KOPT-K1 (cell line): ENCODE data around the gene BRSK1.

Source experiments
- H3K27ac ChIP-seq: fragments of 200-600 bp; sonication (generic); 2 replicates; pipeline ENCODE4 v1.5.1; 2016; ENCODE audit warnings: antibody characterized with exemption, mild to moderate bottlenecking, low read depth, low read length; ENCODE audit not compliant: poor library complexity, severe bottlenecking
- H3K36me3 ChIP-seq: fragments of 200-600 bp; sonication (generic); 2 replicates; pipeline ENCODE4 v1.5.1; 2017; ENCODE audit warnings: antibody characterized with exemption, mild to moderate bottlenecking, low read length, moderate library complexity; ENCODE audit not compliant: insufficient read depth
- H3K9me3 ChIP-seq: fragments of 200-600 bp; sonication (generic); 2 replicates; pipeline ENCODE4 v1.5.1; 2017; ENCODE audit warnings: antibody characterized with exemption, low read length, mild to moderate bottlenecking; ENCODE audit not compliant: insufficient read depth, poor library complexity, severe bottlenecking

Gene BRSK1

DNA sequence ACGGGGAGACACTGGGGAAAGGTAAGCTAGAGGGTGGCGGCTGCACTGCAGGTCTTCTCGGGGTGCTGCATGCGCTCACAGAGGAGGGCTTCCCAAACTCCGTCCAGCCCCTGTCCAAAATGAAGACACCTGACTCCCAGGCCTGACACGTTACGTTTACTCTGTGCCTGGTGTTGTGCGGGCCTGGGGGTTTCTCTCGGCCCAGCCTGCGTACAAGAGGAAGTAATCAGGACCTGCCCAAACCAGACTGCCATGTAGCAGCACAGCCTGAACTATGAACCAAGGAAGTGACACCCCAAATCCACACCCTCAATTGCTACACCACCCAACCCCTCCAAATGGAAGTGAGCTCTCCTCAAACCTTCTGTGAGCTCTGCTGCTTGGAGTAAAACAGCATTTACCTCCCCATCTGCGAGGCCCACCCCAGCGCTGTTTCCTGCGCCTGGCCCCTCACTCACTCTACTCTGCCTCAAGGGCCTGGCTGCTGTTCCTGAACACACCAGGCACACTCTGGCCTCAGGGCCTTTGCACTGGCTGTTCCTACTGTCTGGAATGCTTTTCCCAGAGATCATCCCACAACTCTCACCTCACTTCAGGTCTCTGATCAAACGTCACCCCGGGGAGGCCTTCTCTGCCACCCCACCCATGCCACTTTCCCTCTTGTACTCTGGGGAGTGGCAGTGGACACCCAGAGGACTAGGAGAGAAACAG lies 6.9 kb upstream of the BRSK1 start:
- Histone ChIP-seq H3K27ac (no peak overlapping the region), H3K36me3 (peaks cover 57% of the 10 kb centered on the region; the same call in 1 of the 2 replicates), H3K9me3 (no peaks in the 10 kb centered on the region)

DNA sequence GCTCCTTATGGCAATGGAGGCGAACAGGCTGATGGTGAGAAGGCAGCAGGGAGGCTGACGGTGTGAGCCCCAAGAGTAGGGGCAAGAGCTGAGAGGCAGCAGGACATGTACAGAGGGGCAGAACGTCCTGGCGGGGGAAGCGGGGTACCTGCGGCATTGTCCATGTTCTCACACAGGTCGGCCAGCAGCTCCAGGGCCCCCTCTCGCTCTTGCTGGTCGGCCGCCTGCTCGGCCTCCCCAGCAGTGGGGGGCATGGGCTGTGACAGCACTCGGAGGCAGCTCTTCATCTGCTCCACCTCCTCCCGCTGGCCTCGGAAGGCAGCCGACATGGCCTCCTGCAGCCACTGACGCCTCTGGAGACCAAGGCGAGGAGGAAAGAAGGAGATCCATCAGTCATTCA lies 6.3 kb upstream of the BRSK1 start:
- Histone ChIP-seq H3K36me3 (peaks cover 51% of the 10 kb centered on the region; the same call in 1 of the 2 replicates), H3K27ac (no peak overlapping the region), H3K9me3 (no peaks in the 10 kb centered on the region)

DNA sequence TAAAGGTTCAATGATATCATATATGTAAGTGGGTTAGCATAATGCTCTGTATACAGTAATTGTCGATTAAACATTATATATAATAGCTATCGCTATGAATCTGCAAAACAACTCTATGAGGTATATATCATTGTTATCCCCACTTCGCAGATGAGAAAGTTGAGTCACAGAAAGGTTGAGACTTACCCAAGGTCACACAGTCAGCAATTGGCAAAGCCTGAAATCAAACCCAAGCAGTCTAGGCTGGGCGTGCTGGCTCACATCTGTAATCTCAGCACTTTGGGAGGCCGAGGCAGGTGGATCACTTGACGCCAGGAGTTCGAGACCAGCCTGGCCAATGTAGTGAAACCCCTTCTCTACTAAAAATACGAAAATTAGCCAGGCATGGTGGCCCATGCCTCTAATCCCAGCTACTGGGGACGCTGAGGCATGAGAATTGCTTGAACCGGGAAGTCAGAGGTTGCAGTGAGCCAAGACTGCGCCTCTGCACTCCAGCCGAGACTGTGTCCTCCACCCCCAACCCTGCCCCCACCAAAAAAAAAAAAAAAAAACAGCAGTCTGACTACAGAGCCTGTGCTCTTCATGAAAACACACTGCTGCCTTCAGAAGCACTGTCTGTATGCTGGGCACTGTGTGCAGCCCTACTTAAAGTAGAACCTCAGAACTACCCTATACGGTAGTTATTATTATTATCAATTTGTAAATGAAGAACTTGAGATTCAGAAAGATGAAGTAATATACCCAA lies 5.2 kb upstream of the BRSK1 start:
- Histone ChIP-seq H3K27ac (no peak overlapping the region), H3K9me3 (no peaks in the 10 kb centered on the region), H3K36me3 (peaks cover 41% of the 10 kb centered on the region; the same call in 1 of the 2 replicates)

DNA sequence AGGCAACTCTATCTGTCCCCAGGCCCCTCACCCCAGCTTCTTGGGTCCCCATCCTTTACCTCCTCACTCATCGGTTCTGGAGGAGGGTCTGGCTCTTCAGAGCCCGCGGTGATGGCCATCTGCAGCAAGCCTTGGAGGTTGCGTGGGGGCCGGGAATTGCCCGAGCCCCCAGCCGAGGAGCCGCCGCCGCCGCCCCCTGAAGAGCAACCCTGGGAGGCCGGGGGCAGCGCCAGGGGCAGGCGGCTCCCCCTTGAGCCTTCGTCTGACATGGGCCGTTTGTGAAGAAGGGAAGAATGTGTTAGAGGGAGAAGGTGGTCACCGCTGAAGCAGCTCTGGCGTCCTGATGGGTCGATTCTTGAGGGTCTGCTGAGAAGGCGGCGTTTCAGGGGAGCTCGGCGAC lies 4.5 kb upstream of the BRSK1 start:
- no peaks in the 10 kb centered on the region for H3K9me3 ChIP-seq
- peaks cover 34% of the 10 kb centered on the region; the same call in 1 of the 2 replicates for H3K36me3 ChIP-seq
- H3K27ac ChIP-seq = peak overlapping the region; percentile 57

DNA sequence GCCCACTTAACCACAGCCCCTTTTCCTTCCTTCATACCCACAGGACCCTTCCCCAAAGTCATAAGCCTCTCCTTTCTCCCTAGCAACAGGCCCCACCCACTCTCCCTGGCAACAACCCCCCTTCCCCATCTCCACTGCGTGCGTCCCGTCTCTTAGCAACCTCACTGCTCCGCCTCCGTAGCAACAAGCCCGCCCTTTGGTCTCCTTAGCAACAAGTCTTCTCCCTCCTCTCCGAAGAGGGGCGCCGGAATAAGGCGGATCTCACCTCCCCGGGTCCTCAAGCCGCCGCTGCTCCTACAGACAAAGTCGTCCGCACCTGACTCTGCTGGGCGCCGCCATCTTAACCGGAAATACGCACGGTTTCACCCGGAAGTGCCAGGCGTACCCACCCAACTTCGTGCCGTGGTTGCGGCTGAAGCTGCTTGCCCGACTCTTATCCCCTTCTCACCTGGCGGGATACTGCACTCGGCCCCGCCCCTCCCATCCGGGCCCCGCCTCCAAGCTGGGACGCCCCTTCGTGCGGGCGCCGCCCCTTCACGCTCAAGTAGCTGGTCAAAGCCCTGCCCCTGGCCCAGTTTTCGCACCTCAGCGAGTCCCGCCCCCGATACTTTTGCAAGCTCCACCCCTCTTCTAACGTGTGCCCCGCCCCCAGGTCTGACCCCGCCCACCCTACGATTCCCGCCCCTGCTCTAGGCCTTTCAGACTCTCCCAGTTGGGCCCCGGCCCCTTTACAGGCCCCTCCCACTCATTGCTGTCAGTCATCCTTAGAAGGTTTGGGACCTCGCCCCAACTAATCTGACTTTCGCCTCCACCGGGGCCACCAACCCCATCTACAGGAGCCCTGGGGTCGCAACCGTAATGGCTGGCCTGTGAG lies 3.8 kb upstream of the BRSK1 start, which contains the start of gene HSPBP1:
TSS of gene HSPBP1 (minus strand) at position 341 of the 874 bp plus-strand sequence. CDS start 502 bp downstream, outside the sequence.
- H3K9me3 ChIP-seq = no peaks in the 10 kb centered on the region
- peaks cover 27% of the 10 kb centered on the region; the same call in 1 of the 2 replicates for H3K36me3 ChIP-seq
- peak within 1 kb of the TSS; percentile 57 for H3K27ac ChIP-seq

DNA sequence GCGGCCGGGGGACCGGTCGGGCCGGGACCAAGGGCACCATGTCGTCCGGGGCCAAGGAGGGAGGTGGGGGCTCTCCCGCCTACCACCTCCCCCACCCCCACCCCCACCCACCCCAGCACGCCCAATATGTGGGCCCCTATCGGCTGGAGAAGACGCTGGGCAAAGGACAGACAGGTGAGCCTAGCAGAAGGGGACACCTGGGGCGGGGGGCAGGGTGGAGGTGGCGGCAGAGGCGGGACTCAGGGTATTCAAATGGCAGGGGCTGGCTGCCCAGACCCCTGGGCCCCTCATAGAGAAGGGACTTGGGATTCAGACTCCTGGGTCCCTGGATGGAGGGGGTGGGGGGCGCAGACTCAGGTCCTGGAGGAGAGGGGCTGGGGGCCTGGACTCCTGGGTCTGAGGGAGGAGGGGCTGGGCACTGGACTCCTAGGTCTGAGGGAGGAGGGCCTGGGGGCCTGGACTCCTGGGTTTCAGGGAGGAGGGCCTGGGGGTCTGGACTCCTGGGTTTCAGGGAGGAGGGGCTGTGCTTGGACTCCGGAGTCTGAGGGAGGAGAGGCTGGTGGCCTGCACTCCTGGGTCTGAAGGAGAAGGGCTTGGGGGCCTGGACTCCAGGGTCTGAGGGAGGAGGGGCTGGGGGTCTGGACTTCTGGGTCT lies 735 bp downstream of the BRSK1 start:
- no peaks in the 10 kb centered on the region for H3K9me3 ChIP-seq
- no peaks in the 10 kb centered on the region for H3K36me3 ChIP-seq
- no peak overlapping the region for H3K27ac ChIP-seq

DNA sequence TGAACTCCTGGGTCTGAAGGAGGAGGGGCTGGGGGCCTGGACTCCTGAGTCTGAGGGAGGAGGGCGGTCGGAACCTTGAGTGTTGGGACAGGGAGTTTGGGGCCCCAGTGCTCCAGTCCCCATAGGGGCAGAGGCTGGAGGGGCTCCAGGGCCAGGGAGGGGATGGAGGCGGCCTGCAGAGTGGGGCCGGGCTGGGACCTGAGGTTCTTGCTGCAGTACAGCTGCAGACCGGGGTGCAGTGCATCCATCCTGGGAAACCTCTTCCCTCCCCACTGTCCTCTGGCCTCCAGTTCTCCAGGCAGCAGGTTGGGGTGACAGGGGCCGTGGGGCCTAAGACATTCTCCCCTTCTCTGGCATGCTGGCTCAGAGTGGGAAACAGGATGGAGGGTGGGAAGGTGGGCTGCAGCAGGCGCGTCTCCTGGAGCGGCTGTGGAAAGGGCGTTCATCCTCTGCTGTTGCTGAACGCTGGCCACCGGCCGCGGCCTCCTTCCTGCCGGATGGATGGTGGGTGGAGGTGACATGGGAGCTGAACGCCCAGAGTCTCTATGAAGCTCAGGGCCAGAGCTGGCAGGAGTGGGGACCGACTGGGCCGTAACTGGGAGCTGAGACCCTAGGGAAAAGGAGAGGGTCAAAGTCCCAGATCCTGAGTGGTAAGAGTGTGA lies 1.6 kb downstream of the BRSK1 start:
- no peaks in the 10 kb centered on the region for H3K9me3 ChIP-seq
- H3K27ac ChIP-seq = no peak overlapping the region
- H3K36me3 ChIP-seq = no peaks in the 10 kb centered on the region

DNA sequence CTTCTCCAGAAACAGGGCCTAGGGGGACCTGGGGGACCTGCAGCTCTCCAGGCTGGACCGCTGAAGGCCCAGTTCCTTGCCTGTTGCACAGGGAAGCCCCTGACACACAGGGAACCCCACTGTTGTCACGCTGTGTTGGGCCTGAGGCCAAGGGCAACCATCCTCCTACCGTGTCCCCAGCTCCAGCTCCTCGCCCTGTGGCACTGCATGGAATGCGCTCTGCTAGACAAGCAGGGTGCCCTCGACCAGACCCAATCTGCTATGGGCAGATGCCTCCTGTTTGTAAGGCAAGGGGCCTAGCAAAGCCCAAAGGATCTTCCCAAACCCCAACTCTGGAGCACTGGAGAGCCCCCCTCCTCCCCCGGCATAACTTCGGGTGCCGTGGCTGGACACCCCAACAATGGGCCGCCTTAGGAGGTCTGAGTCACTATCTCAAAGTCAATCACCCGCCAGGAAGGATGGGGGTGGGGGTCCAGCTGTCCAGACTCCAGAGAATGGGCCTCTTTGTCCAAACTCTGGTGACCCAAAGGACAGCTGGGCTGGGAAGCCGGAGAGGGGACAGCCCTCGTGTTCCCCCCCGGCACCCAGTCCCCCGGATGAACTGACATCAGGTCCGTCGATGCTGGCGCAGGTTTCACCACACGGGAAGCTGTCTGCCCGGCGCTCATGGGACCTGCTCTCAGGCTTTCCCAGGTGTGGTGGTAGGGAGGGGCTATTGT lies 3.7 kb downstream of the BRSK1 start:
- H3K9me3 ChIP-seq = no peaks in the 10 kb centered on the region
- H3K27ac ChIP-seq = no peak overlapping the region
- H3K36me3 ChIP-seq = no peaks in the 10 kb centered on the region

DNA sequence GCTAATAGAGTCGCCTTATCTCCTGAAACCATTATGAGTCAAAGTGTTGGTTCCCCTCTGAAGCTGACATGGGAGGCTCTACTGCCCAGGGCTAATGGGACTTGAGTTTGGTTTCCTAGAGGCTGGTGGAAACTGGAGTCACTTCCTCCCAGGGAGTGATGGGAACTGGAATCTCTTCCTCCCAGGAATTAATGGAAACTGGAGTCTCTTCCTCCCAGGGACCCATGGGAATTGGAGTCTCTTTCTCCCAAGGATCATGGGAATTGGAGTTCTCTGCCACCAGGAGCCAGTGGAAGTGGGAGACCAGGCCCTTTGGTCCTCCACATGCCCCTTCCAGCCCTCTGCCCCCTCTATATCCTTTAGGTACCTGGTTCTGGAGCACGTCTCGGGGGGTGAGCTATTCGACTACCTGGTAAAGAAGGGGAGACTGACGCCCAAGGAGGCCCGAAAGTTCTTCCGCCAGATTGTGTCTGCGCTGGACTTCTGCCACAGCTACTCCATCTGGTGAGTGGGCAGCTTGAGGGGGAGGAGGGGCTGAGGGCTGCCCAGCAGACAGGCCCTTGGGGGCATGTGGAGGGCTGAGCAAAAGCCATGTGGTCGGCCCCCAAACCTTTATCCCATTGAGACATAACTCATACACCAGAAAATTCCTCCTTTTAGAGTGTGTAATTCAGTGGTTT lies 5.5 kb downstream of the BRSK1 start:
- Histone ChIP-seq H3K27ac (no peak overlapping the region), H3K36me3 (no peaks in the 10 kb centered on the region)

DNA sequence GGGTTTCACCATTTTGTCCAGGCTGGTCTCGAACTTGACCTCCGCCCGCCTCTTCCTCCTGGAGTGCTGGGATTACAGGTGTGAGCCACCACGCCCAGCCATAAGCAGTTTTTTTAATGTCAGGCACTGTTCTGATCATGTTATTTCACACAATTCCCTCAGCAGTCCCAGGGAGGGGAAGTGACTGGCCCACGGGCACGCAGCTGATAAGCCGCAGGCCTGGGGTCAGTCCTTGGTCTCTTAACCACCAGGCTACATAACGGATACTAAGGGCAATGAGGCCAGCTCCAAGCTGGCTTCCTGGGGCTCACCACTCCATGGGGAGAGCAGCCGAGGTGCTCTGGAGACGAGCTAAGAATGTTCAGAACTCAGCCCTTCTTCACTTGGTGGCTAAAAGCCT lies 13.5 kb downstream of the BRSK1 start:
- H3K36me3 ChIP-seq = no peaks in the 10 kb centered on the region
- H3K27ac ChIP-seq = no peak overlapping the region
- H3K9me3 ChIP-seq = no peaks in the 10 kb centered on the region

More for the DNA sequence above, 5.5 kb downstream of the BRSK1 start:
- no peaks in the 10 kb centered on the region for H3K9me3 ChIP-seq

DNA sequence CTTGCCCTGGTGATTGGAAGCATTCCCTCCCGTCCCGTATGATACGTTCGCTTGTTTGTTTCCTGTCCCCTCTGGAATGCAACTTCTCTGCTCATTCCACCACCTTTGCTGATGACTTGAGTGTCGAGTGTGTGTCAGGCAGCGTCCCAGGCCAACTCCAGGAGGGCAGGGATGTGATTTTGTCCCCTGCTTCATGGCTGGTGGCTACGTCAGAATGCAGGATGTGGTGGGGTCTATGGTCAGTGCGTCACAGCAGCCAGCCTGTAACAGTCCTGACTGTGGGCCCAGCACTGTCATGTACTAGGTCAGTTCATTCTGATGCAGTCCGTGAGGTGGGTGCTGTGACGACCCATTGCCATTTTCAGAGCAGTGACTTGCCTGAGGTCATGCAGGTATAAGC lies 16.2 kb downstream of the BRSK1 start:
- Histone ChIP-seq H3K36me3 (no peaks in the 10 kb centered on the region), H3K9me3 (no peaks in the 10 kb centered on the region), H3K27ac (no peak overlapping the region)

DNA sequence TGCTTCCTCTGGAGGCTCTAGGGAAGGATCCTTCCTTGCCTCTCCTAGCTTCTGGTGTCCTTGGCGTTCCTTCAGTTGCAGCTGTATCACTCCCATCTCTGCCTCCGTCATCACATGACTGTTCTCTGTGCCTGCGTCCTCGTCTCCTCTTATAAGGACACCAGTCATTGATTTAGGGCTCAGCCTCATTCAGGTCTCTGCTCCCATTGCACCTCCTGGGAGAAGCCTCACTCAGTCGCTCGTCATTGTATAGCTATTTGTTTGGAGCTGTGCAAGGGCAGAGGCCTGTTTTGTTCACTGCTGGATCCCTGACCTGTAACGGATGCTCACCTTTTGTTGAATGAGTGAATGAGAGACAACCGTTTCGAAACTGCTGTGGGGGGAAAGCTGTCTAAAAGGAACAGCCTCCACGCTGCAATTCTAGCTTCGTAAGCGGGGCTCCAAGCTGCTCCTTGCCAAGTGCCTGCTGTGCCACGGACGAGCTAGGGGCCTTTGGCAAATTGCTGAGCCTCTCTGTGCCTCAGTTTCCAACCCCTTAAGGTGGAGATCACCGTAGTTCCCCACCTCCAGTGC lies 17.2 kb downstream of the BRSK1 start:
- Histone ChIP-seq H3K27ac (no peak overlapping the region), H3K9me3 (no peaks in the 10 kb centered on the region), H3K36me3 (no peaks in the 10 kb centered on the region)
